Suppressor macrophage (primary cell): ENCODE measurements around the gene BACH1.

Experiments used
- DNase-seq, 4 experiments: peaks; one replicate each; pipeline ENCODE4 v3.0.0-alpha.2; 2020 to 2022

BACH1 gene

DNA sequence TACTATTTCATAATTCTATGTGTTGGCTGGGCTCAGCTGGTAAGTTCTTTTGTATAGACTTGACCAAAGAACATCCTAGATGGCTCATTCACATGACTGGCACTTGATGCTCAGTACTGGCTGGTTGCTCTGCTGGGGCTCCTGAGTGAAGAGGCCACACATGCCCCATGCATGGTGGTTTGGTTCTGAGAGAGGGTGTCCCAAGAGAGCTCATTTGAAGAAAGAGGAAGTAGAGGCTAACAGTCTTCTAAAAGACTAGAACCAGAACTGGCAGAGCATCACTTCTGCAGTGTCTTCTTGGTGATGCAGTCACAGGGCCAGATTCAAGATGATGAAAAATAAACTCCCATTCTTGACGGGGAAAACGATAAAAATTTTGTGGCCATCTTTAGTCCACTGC, 5.2 kb upstream of the BACH1 start:
- DNase-seq, result peak; percentile 47 to 70 (median 61)

DNA sequence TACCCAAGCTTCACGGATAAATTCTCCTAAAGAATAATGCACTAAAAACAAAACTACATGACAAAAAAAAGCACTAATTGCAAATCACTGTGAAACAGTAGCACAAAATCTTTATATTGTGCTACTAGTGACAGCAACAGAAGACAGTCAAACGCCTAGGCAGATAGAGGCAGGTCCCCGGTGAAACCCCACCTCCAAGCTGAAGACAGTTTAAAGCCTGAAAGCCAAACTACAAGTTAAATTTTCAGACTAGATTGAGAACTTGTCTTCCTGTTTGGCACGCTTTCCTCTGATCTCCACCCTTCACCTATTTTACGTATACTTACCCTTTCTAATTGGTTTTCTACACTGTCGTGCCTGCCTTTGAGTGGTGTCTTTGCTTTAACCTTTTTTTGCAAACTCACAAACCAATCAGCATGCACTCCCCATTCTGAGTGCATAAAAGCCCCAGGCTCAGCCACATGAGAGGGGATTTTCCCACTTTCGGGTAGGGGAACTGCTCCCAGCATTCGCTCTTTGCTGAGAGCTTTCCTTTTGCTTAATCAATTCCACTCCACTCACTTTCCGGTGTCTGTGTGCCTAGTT, 3.6 kb upstream of the BACH1 start:
- no peak for DNase-seq

DNA sequence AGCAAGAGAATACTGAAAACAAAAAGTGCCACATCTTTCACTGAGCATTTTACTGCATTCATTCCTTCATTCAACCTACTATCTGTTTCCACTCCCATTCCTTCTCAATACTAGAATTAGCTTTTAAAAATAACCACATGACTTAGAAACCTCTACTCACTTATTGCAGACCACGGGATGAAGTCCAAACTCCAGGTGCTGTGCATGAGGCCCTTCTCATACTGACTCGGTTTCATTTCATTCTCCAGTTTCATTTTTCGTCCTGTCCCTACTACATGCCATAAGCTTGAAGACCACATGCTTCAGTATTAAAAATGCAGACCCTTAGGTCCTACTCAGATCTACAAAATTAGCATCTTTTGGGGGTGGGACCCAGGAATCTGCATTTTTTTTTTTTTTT, 2.3 kb upstream of the BACH1 start:
- DNase-seq, result no peak

DNA sequence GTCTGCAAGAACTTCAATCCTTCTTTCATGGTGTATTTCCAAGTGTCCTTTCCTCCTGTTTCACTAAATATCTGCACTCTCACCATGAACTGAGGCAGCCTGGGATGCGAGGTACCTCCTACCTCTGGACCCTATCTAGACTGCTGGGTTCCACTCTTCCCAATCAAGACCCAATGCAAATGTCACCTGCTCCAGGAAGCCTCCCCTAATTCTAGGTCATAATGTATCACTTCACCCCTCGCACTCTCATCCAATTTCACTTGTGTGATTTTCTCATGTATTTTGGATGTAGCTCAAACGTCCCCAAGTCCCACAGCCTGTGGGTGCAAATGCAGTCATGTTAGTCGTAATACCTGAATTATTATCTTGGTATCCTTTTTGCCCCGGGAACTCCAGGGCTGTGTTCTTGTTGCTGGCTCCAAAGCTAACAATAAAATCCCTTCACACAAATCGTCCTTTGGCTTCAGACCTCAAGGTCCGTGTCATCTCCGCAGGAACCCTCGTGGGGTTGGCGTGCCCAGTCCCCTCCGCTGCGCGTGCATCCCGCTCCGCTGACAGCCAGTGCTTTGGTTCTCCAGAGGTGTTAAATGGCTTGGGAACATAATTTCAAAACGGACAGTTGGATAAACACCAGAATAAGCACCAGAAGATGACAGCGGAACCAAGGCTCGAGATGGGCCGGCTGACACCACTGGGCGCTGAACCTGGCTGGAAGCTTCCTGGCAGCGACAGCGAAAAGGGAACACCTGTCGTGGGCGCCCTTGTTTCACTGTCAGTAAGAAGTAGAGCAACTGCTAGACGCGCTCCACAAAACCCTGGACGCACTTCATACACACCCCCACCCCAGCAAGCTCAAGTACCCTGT, 1.0 kb upstream of the BACH1 start:
- no peak for DNase-seq

DNA sequence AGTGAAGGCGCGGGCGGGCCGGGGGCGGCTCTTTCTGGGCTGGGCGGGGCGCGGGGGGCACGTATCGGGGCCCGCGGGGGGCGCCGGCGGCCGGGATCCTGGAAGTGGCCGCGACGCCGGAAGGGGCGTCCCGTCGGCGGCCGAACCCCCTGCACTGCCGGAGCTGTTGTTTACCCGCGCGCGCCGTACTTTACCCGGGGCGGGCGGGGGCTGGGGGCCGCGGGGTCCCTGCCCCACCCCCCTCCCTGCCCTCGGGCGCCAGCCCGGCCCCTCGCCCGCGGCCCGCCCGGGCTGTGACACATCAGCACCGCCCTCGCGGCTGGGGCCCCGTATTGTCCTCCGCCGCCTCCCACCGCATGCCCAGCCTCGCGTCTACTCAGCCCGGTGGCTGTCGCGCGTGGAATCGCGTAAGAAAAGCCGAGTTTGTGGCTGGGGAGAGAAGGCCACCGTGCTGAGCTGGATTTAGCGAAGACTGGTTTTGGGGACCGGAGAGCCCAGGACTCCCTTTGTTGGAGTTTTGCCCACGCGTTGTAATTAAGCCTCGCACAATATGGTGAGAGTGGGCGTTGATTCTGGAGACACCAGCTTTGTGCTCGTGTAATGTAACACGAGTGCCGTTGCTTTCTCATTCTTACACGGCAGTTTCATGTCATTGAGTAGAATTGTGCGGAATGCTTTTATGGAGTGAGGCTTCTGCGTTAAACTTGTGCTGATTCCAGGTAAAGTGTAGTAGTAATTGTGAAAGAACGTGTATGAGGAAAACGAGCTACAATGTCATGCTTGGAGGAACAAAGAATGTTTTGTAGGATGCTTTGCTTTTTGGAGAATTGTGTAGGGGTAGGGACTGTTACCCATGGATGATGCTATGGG, 559 bp downstream of the BACH1 start:
- DNase-seq, result peak; percentile 72 to 89 (median 83)

DNA sequence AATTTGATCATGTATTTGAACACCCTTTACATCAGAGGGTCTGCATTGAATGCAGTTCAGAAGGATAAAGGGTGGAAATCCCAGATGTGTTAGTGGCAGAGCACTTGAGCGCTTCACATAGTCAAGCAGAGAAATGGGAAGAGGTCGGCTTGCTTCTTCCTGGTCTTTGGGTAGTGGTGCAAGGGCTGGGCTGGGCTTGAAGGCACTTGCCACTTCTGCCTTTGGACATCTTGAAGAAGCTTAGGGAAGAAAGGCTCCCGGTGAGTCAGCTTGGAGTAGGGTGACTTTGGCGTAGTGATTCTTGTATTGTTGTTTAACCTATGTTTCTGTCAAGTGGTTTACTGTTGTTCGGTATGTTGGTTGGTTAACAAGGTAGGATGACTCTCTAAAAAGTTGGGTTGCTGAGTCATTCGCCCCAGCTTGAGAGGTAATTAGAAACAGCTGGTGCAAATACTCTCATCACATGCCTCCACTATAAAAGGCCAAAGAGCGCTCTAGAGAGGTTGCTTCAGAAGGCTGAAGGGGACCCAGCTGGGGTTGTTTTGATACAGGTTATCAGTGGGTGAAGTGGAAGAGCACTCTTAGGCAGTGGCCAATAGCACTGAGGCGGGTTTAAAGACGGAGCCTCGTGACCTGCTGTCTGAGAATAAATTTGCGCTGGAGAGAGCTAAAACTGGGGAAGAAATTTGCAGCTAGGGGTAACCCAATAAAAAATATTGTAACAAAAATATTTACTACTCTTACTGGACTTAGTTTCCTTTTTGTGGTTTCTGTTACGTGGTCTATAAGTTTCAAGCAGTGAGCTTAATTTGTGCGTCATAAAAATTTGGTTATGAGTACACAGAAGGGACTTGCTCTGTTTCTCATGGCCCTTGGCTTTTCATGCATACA, 1.4 kb downstream of the BACH1 start:
- DNase-seq, result peak; percentile 91 to 96 (median 93)

DNA sequence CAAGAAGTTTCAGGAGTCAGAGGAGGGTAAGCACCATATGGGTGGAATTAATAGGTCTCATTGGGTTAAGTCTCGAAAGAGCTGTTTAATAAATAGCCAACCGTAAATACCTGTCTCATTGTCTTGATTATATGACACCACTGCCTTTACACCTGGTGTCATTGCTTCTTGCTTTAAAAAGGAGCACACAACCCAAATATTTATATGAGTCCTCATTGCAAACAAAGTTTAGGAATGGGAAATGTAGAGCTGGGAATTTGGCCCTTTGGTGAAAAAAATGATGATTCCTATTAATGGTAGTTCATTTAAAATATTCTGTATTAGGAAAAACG, 2.1 kb downstream of the BACH1 start:
- no peak for DNase-seq

DNA sequence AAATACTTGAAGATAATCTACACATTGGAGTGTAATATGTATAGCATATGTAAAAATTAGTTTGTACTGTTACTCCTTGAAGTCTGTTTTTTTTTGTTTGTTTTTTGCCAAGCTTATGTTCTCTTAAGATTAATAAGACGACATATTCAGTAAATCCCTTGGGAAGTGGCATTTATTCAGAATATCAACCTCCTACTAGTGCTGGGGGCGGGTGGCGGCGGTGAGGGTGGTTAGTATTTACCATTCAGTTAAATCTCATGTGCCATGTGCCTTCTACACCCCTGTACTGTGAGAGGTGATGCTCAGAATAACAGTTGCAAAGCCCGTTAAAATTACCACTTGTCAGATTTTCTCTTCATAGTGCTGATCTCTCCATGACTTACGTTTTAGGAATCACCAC, 3.0 kb downstream of the BACH1 start:
- DNase-seq, result no peak

DNA sequence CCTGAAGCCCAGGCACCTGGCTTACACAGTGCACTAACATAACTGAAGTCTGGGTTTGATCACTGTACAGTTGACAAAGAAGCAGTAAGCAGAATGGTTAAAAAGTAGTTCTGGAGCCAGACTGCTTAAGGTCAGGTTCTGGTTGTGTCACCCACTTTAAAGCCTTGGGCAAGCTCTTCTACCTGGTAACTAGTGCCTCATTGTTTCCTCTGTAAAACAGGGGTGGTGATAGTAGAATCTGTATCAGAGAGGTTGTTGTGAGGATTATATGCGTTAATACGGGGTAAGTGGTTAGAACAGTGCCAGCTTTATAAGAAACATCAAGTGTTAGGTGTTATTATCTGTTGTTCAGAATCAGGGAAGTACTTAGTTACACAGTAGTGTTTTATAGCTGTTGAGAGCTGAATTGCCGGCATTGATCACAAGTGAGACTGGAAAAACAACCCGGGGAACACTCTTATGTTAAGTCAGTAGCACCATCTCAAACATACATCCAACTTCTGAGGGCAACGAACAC, 3.7 kb downstream of the BACH1 start:
- DNase-seq, result no peak

DNA sequence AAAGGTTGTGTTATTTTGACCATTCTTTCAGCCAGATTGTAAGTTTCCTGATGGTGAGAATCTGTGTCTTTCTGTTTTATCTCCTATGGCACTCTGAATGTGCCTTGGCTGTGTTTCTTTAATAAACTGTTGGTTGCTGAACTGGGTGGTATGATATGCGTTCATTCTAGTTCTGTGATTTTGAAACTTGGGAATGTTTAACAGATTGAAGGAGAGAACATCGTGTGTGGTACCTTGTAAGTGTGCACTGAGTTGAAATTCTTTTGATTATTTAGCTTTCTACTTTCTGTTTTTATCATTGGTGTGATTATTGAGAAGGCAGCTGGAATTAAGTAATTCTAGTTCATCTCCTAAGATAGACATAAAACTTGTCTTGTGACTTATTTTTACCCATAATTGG, 4.6 kb downstream of the BACH1 start:
- no peak for DNase-seq

DNA sequence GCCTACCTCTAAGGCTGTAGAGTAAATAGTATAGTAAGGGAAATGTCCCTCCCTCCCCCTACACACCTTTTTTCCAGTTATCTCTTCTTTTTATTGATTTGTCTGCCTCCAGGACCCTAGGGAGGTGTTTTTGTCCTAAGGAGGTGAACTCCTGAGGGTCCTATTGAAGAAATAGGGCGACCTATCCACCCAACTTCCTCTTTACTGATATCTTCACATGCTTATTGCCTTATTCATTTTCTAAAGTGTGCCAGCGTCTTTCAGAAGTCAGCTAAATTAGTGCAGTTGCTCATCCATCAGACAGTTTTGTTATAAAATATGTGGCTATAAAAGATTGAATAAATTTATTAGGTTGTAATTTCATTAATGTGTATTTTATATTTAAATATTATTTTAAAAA, 5.9 kb downstream of the BACH1 start:
- DNase-seq, result peak in 1 of 4 experiments; percentile 42

DNA sequence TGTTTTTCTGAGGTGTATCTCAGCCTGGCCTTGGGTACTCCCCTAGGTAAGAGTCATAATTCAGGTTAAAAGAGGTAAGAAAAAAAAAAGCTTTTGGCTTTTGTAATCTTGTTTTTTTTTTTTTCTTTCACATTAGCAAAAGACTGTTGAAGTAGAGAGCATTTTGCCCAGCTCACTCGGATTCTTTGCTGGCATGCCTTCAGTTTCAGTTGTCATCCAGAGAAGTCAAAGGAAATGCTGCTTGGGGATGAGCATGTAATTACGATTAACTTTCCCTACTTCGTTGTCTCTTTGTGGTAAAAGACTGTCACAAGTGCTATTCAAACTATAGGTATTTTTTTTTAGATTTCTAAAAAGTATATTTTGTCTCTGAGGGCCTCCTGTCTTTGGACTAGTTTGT, 6.3 kb downstream of the BACH1 start:
- DNase-seq, result no peak

DNA sequence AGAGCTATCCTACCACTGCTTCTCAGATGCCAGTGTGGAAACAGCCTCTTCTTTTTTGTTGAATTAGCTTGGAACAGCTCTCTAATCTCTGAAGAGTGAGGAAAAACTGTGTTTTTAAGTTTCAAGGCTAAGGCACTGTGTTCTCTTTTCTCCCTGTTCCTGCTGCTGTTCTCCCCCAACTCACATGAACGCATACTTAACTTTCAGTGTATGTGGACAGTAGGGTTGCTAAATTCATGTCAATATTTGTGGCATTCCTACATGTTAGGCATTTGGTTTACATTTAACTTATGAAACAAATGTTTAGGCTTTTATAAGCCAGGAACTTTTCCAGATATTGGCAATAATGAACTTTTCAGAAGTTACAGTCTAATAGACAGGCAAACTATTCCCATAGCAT, 6.8 kb downstream of the BACH1 start:
- DNase-seq, result no peak

DNA sequence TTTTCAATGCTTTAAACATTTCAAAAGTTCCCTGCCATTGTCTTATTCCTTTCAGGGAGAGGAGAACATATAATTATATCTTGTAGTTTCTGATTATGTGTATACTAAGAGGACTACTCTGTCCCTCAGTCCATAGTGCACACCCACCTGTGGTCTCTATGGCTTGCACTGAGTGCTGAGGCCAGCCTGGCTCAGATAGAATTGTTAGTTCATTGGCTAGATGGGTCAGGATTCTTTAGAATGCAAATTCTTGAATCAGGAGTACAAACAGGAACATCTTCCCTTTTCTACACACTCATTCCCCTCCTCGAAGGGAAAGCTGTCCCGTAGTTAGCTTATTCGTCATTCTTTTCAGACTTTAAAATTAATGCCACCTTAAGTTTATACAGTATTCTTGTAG, 8.2 kb downstream of the BACH1 start:
- peak in 1 of 4 experiments; percentile 17 for DNase-seq

DNA sequence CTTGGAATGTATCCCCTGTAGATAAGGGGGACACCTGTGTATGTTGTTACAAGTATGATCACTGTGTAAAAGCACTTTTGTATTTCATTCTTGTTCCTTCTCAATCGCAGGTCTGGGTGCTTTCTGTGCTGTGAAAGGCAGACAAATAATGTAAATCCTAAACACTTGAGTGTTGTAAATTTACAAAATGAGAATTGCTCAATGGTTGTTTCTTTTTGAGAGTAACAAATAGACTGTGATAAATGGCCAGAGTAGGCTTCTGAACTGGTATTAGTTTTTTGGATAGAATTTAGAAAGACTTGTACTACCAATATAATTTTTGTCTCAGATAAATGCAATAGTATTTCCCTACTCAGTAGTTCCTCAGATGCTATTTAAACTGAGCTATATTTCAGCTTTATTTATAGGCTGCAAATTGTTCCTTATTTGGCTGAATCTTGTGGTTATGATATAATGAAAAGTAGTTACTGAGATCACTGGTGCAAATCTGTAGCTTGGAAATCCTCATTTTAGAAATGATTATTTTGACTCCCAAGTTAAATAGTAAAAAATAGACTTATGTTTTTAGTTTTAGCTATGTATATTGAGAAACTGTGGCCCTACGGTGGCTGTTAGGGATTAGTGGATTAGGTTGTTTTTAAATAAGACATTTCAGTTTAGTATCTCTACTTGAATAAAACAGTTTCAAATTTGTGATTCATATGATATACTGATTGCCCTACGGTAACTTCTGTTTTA, 9.2 kb downstream of the BACH1 start:
- peak in 2 of 4 experiments; percentile 67 to 72 for DNase-seq

DNA sequence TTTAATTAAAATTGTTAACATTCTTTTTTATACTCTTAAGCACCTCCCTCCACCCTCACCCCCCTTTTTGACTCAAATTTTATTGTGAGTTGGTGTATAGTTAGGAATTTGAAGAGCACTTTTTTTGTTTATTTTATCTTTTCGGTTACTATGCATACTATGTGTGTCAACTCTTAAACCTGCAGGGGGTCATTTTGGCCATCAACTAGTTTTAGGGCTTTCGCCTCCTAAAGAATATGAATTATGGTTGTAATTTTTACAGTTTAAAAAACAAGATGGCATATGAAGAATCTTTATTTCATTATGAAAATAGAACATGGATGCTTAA, 9.7 kb downstream of the BACH1 start:
- no peak for DNase-seq

DNA sequence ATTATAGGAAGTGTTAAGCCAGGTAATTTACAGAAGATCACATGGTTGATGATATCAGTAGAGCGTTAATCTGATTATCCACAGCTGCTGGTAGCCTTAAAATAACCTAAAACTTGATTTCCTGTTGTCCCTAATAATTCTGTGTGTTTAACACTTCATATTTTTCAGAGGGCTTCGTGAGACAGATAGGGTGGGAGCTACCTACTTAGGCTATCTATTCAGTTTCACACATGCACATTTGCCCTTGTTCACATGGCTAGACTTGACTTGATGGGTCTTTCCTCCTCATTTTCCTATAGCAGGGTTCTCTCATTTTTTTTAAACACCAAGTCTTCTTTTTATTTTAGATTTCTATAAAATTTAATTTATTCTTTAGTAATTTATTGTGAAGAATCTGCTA, 11.0 kb downstream of the BACH1 start:
- DNase-seq, result no peak

DNA sequence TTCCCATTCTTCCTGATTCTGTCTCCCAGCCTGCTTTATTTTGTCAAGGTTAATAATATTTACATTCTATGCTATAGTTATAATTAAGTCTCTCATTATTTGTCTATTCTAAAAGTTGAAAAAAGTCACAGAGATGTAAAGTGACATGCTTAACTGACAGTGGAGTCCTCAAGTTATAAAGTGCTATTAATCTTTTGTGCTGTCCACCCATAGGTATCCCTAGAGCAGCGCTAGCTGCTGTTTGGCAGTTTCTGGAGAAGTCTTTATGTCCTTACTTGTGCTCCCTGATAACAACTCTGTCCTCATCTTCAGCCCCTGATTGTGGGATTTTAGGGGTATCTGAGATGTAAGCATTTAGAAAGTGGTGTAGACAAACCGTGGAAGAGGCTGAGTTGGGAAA, 13.1 kb downstream of the BACH1 start:
- DNase-seq, result no peak

DNA sequence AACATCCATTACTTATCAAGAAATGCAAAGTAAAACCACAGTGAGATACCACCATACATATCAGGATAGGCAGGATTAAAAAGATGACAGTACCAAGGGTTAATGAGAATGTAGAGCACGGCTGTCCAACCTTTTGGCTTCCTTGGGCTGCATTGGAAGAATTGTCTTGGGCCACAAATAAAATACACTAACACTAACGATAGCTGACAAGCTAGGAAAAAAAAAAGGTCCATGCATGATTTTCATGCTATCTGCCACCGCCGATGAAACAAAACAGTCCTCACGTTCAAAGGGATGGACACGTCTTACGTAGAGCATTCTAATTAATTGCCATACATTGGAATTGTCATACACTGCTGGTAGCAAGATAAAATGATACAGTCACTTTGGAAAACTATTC, 14.3 kb downstream of the BACH1 start:
- DNase-seq, result no peak

DNA sequence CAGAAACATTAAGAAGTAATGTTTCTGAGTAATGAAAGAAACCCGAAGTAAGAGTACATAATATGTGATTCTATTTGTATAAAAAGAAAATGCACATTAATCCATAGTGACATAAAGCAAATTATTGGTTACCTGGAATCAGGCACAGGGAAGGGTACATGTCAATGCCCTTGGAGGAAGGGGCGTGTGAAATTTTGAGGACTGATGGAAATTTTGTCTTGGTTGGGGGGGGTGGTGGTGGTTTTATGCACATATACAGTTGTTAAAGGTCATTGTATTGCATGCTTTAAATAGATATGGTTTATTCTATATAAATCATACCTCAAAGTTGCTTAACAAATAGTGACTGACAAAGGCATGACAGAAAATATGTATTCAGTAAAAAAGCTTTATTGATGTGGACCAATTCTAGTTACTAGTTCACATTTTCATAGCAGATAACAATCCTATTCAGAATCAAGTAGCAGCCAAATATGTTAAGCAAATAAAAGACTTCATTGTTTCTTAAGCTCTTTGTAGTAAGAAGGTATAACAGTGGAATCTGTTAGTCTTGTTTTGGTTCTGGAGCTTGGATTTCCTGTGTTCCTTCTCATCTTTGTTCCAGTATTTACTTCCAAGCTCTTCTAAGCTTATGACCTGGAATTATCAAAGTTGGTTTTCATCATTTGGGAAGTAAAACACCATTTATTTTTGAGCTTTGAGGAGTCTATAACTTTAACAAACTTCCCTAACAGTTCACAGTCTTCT, 15.1 kb downstream of the BACH1 start:
- no peak for DNase-seq
